Neural cell (in vitro differentiated cells): ENCODE measurements around the gene DOK1. TPM values are rescaled to one million over a fixed set of nuclear protein-coding genes. Genes with fewer than 3 reads are reported as not detected.

ENCODE experiments used
- H2AFZ ChIP-seq: fragments of 200-600, 300-800 bp; sonication (generic), shearing (Covaris generic); 2 replicates; pipeline ENCODE4 v1.6.0; 2014; ENCODE audit warnings: low read depth, mild to moderate bottlenecking, antibody characterized with exemption, low read length, moderate library complexity
- H3F3A ChIP-seq: fragments of 200-600 bp; shearing (Covaris generic); 2 replicates; pipeline ENCODE4 v1.6.1; 2016; ENCODE audit warnings: mild to moderate bottlenecking, moderate library complexity, mixed read lengths, antibody characterized with exemption, low read length; ENCODE audit not compliant: insufficient read depth, poor library complexity, severe bottlenecking
- H3K27ac ChIP-seq: fragments of 200-600, 300-800 bp; sonication (generic), shearing (Covaris generic); 2 replicates; pipeline ENCODE4 v1.5.1; 2014; ENCODE audit warnings: mild to moderate bottlenecking, low read length, moderate library complexity
- H3K27me3 ChIP-seq: fragments of 300-800, 200-600 bp; sonication (generic), shearing (Covaris generic); 2 replicates; pipeline ENCODE4 v1.6.0; 2014; ENCODE audit warnings: mild to moderate bottlenecking, low read depth, low read length, moderate library complexity; ENCODE audit not compliant: insufficient read depth
- H3K36me3 ChIP-seq: fragments of 300-800, 200-600 bp; sonication (generic), shearing (Covaris generic); 2 replicates; pipeline ENCODE4 v1.5.1; 2014; ENCODE audit warnings: mild to moderate bottlenecking, antibody characterized with exemption, low read length, moderate library complexity; ENCODE audit not compliant: insufficient read depth
- H3K4me2 ChIP-seq: fragments of 300-800, 200-600 bp; sonication (generic), shearing (Covaris generic); 2 replicates; pipeline ENCODE4 v1.6.0; 2014; ENCODE audit warnings: mild to moderate bottlenecking, low read length
- H3K4me3 ChIP-seq: fragments of 300-800, 200-600 bp; sonication (generic), shearing (Covaris generic); 2 replicates; pipeline ENCODE4 v1.5.1; 2014; ENCODE audit warnings: mild to moderate bottlenecking, low read length, moderate library complexity
- H3K79me2 ChIP-seq: fragments of 200-600 bp; shearing (Covaris generic); replicated peaks from 2 replicates; pipeline ENCODE4 v1.6.0; 2014; ENCODE audit warnings: mild to moderate bottlenecking, low read length, moderate library complexity; ENCODE audit not compliant: insufficient read depth
- H3K9ac ChIP-seq: fragments of 300-800, 200-600 bp; sonication (generic), shearing (Covaris generic); 2 replicates; pipeline ENCODE4 v1.6.1; 2016; ENCODE audit warnings: mild to moderate bottlenecking, low read length, mixed read lengths
- H3K9me2 ChIP-seq: fragments of 200-600 bp; shearing (Covaris generic); 2 replicates; pipeline ENCODE4 v1.6.1; 2016; ENCODE audit warnings: mild to moderate bottlenecking, low read length, mixed read lengths; ENCODE audit not compliant: insufficient read depth
- H3K9me3 ChIP-seq: fragments of 200-600, 300-800 bp; sonication (generic), shearing (Covaris generic); 2 replicates; pipeline ENCODE4 v1.6.1; 2016; ENCODE audit warnings: mild to moderate bottlenecking, mixed run types, low read length, moderate library complexity, mixed read lengths
- H4K20me1 ChIP-seq: fragments of 200-600 bp; shearing (Covaris generic); 2 replicates; pipeline ENCODE4 v1.6.1; 2016; ENCODE audit warnings: mild to moderate bottlenecking, mixed run types; ENCODE audit not compliant: insufficient read depth
- EP300 ChIP-seq: fragments of 450-650 bp; conservative IDR thresholded peaks from 2 replicates; pipeline ENCODE4 v1.6.1; 2014; ENCODE audit warnings: antibody characterized with exemption, mild to moderate bottlenecking, moderate library complexity; ENCODE audit not compliant: poor library complexity, severe bottlenecking
- EZH2 ChIP-seq: fragments of 200-600, 300-800 bp; shearing (Covaris generic), sonication (generic); IDR thresholded peaks from 2 replicates; pipeline ENCODE4 v1.6.1; 2014; ENCODE audit warnings: antibody characterized with exemption, low read length, borderline replicate concordance, mild to moderate bottlenecking; ENCODE audit not compliant: insufficient read depth, poor library complexity, severe bottlenecking
- MXI1 ChIP-seq: fragments of 450-650 bp; conservative IDR thresholded peaks from 2 replicates; pipeline ENCODE4 v1.6.1; 2014; ENCODE audit warnings: antibody characterized with exemption, mild to moderate bottlenecking; ENCODE audit not compliant: poor library complexity, severe bottlenecking
- POLR2AphosphoS5 ChIP-seq: IDR thresholded peaks from 2 replicates; pipeline ENCODE4 v1.6.1; 2012
- RAD21 ChIP-seq: fragments of 450-650 bp; conservative IDR thresholded peaks from 2 replicates; pipeline ENCODE4 v1.6.1; 2014; ENCODE audit warnings: antibody characterized with exemption, mild to moderate bottlenecking, moderate library complexity
- SMC3 ChIP-seq: fragments of 450-650 bp; conservative IDR thresholded peaks from 2 replicates; pipeline ENCODE4 v1.6.1; 2014; ENCODE audit warnings: antibody characterized with exemption, mild to moderate bottlenecking, moderate library complexity; ENCODE audit not compliant: poor library complexity
- TAF1 ChIP-seq: IDR thresholded peaks from 2 replicates; pipeline ENCODE4 v1.6.1; 2012; ENCODE audit warnings: low read depth
- polyA plus RNA-seq: library from polyadenylated mRNA; depleted of rRNA; stranded (reverse); fragments of >200 nt; gene quantifications from 2 replicates; pipeline ENCODE4 v1.2.3, GENCODE V29; 2014
- TF ChIP-seq, protein P1 (sequence below): fragments of 450-650 bp; IDR thresholded peaks from 2 replicates; pipeline ENCODE4 v1.5.1; 2014; ENCODE audit warnings: antibody characterized with exemption, mild to moderate bottlenecking, moderate library complexity; ENCODE audit not compliant: poor library complexity, severe bottlenecking
- TF ChIP-seq, protein P2 (sequence below): IDR thresholded peaks from 2 replicates; pipeline ENCODE4 v1.6.1; 2012; ENCODE audit warnings: borderline replicate concordance

Gene DOK1
- polyA plus RNA-seq, 1 donor from 2014 or later = 0.79 TPM

DNA sequence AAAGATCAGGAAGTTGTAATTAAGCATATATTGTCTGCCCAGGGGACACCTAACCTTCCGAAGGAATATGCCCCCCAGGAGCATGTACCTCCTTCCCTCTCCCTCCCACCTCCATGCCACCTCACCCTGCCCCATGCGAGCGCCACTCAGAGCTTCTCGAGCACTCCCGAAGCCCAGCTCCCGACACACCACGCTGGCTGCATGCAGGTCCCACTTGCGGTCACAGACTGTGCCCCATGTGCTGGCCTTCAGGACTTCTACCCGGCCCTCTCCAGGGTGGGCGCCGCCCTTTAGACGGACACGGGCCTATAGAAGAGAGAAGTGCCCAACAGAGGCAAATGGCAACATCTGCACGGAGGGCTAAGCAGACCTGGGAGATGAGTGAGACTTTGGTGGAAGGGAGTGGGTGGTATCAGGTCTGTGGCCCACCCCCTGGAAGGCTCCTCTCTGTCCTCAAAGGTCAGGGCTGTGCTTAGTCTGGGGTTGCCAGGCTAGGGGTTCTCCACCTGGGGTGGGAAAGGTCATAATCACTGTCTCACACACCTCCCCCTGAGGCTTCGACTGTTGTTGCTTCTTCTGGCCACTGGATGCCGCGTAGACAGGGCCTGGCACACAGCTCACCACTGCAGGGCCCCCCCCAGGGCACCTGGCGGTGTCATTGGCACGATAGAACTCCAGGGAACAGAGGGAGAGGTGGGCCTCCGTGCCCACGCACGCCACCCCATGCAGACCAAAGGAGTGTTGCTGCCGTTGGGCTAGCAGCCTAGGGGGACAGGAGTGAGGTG is 18.2 kb upstream of the DOK1 start:
- H3K4me3 ChIP-seq = no peak overlapping the region
- no peak overlapping the region for H3K9ac ChIP-seq
- TF ChIP-seq RAD21 (no peak), SMC3 (no peak), TAF1 (no peak), EP300 (no peak), EZH2 (no peak), MXI1 (no peak), POLR2AphosphoS5 (no peak)
- TF ChIP-seq, protein P1, sequence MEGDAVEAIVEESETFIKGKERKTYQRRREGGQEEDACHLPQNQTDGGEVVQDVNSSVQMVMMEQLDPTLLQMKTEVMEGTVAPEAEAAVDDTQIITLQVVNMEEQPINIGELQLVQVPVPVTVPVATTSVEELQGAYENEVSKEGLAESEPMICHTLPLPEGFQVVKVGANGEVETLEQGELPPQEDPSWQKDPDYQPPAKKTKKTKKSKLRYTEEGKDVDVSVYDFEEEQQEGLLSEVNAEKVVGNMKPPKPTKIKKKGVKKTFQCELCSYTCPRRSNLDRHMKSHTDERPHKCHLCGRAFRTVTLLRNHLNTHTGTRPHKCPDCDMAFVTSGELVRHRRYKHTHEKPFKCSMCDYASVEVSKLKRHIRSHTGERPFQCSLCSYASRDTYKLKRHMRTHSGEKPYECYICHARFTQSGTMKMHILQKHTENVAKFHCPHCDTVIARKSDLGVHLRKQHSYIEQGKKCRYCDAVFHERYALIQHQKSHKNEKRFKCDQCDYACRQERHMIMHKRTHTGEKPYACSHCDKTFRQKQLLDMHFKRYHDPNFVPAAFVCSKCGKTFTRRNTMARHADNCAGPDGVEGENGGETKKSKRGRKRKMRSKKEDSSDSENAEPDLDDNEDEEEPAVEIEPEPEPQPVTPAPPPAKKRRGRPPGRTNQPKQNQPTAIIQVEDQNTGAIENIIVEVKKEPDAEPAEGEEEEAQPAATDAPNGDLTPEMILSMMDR = no peak
- TF ChIP-seq, protein P2, sequence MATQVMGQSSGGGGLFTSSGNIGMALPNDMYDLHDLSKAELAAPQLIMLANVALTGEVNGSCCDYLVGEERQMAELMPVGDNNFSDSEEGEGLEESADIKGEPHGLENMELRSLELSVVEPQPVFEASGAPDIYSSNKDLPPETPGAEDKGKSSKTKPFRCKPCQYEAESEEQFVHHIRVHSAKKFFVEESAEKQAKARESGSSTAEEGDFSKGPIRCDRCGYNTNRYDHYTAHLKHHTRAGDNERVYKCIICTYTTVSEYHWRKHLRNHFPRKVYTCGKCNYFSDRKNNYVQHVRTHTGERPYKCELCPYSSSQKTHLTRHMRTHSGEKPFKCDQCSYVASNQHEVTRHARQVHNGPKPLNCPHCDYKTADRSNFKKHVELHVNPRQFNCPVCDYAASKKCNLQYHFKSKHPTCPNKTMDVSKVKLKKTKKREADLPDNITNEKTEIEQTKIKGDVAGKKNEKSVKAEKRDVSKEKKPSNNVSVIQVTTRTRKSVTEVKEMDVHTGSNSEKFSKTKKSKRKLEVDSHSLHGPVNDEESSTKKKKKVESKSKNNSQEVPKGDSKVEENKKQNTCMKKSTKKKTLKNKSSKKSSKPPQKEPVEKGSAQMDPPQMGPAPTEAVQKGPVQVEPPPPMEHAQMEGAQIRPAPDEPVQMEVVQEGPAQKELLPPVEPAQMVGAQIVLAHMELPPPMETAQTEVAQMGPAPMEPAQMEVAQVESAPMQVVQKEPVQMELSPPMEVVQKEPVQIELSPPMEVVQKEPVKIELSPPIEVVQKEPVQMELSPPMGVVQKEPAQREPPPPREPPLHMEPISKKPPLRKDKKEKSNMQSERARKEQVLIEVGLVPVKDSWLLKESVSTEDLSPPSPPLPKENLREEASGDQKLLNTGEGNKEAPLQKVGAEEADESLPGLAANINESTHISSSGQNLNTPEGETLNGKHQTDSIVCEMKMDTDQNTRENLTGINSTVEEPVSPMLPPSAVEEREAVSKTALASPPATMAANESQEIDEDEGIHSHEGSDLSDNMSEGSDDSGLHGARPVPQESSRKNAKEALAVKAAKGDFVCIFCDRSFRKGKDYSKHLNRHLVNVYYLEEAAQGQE = no peak
- H3K4me2 ChIP-seq = no peak overlapping the region
- H3K9me3 ChIP-seq = no peaks in the 10 kb centered on the region
- no peak overlapping the region for H2AFZ ChIP-seq
- no peaks in the 10 kb centered on the region for H3K79me2 ChIP-seq
- H3K36me3 ChIP-seq = no peaks in the 10 kb centered on the region
- no peaks in the 10 kb centered on the region for H4K20me1 ChIP-seq
- no peaks in the 10 kb centered on the region for H3F3A ChIP-seq
- no peaks in the 10 kb centered on the region for H3K9me2 ChIP-seq
- H3K27me3 ChIP-seq = no peaks in the 10 kb centered on the region
- no peak overlapping the region for H3K27ac ChIP-seq

DNA sequence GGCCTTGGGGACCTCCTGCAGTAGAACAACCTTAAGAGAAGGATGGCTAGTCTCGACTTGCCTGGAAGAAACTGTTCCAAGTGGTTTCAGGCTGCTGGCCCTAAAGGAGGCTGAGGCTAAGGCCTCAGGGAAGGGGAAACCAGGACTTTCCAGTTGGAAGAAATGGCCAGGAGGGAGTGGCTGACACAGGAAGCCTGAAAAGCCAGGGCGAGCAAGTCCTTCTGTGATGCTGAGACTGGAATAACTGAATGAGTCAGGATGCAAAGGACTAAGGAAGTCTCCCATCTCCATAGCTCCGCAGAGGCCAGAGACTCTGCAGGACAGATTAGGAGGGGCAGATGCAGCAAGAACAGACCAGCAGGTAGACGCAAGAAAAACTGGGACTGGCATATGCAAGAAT is 17.4 kb upstream of the DOK1 start:
- H2AFZ ChIP-seq = no peak overlapping the region
- H3K4me3 ChIP-seq = no peak overlapping the region
- no peaks in the 10 kb centered on the region for H3K36me3 ChIP-seq
- no peaks in the 10 kb centered on the region for H3K9me2 ChIP-seq
- no peak overlapping the region for H3K9ac ChIP-seq
- H3K4me2 ChIP-seq = no peak overlapping the region
- H4K20me1 ChIP-seq = no peaks in the 10 kb centered on the region
- no peaks in the 10 kb centered on the region for H3K79me2 ChIP-seq
- no peak for TF ChIP-seq TAF1
- TF ChIP-seq RAD21 = no peak
- no peak for TF ChIP-seq MXI1
- TF ChIP-seq EP300 = no peak
- no peak for TF ChIP-seq POLR2AphosphoS5
- TF ChIP-seq, protein P1 = no peak
- TF ChIP-seq, protein P2 = no peak
- no peak for TF ChIP-seq SMC3
- no peak for TF ChIP-seq EZH2
- no peaks in the 10 kb centered on the region for H3F3A ChIP-seq
- H3K27me3 ChIP-seq = no peaks in the 10 kb centered on the region
- no peaks in the 10 kb centered on the region for H3K9me3 ChIP-seq
- H3K27ac ChIP-seq = no peak overlapping the region
